AG09309 (cell line): Measurements from ENCODE around the gene DHRS11.

ENCODE experiments used
- DNase-seq: peaks from one replicate; pipeline ENCODE4 v3.0.0-alpha.2; 2010; ENCODE audit warnings: low read depth
- H3K4me3 ChIP-seq: 2 replicates; pipeline ENCODE4 v1.5.1; 2011; ENCODE audit warnings: mild to moderate bottlenecking, low read depth, low read length, moderate library complexity; ENCODE audit not compliant: control insufficient read depth
- CTCF ChIP-seq: IDR thresholded peaks from 2 replicates; pipeline ENCODE4 v1.5.1; 2011; ENCODE audit warnings: mild to moderate bottlenecking, low read depth, low read length, inconsistent platforms; ENCODE audit not compliant: insufficient read depth, control insufficient read depth; ENCODE audit errors: missing control alignments

DHRS11 gene

DNA sequence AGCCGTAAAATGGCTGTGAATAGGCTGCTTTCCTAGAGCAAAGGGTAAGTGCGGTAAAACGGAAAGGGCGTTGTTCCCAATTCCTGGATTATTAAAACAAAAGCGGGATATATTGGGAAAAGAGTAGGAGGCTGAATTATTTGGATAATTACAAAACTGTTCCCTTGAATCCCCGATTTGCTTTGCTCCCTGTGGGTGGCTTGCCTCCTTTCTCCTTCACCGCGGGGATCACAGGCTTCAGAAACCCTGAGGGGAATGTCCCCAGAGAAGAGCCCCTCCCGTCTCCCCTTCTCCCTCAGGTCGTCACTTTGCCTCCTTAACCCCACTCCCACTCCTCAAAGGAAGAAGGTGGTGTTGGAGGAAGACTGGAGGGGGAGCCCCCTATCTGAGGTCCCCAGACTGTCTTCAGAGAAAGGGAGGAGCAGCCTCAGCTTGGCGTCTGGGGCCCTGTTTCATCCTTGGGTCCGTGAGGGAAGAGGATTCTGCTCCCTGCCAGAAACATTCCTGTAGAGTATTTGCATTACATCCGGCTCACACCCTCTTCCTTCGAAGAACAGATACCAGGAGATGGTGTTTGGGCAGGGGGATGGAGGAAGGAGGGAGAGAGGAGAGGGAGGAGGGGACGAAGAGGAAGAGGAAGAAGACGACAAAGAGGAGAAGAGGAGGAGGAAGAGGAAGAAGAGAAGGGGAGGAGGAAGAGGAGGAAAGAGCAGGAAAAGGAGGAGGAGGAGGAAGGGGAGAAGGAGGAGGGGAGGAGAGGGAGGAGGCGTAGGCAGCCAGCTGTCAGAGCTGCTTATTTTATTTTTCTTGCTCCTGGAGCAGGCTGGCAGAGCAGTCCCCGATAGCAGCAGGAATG lies 41.5 kb downstream of the DHRS11 start:
- DNase-seq = no peak
- TF ChIP-seq CTCF = no peak
- no peak overlapping the region for H3K4me3 ChIP-seq

GRCh38 chr17:36640346-36640745 lies 48.7 kb downstream of the DHRS11 start:
- H3K4me3 ChIP-seq = no peak overlapping the region
- no peak for DNase-seq
- no peak for TF ChIP-seq CTCF

DNA sequence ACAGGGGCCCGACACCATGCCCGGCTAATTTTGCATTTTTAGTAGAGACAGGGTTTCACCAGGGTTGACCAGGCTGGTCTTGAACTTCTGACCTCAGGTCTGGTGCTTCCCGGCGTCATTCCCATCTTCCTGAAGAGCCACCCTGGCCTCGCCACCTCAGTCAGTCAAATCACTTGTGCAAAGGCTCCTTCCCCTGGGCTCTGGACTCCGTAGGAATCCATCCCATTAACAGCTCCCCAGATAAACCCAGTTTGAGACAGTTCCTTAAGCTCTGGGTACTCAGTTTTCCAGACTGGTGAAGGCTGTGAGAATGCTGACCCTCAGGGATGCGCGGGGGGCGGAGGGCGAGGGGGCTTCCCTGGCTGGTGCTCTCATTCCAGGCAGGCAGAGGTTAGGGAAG lies 49.2 kb downstream of the DHRS11 start:
- H3K4me3 ChIP-seq = no peak overlapping the region
- DNase-seq = no peak
- TF ChIP-seq CTCF = no peak

DNA sequence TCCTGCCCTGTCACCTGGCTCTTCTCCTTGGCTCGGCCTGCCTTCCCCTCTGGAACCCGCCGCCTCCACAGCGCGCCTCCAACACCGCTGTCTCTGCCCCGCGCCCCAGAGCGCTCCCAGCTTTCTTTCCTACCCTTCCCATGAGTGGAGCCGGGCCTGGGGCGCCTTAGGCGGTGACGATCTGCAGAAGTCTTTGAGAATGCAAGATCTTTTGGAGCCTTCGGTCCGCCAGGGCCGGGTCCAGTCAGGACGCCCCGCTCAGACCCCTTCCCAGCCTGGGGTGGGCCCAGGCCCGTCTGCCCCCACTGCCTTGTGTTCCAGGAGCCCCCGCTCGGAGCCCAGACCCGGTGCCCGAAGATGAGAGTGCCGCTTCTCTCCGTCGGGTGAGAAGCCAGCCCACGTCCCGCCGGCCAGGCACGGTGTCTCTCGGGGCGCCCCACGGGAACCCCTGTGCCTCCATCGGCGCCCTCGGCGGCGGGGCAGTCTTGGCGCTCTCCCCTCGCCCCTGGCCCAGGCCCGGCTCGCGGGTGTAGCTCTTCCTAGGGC lies 49.7 kb downstream of the DHRS11 start:
- H3K4me3 ChIP-seq = peak overlapping the region; percentile 29
- no peak for TF ChIP-seq CTCF
- DNase-seq = no peak

DNA sequence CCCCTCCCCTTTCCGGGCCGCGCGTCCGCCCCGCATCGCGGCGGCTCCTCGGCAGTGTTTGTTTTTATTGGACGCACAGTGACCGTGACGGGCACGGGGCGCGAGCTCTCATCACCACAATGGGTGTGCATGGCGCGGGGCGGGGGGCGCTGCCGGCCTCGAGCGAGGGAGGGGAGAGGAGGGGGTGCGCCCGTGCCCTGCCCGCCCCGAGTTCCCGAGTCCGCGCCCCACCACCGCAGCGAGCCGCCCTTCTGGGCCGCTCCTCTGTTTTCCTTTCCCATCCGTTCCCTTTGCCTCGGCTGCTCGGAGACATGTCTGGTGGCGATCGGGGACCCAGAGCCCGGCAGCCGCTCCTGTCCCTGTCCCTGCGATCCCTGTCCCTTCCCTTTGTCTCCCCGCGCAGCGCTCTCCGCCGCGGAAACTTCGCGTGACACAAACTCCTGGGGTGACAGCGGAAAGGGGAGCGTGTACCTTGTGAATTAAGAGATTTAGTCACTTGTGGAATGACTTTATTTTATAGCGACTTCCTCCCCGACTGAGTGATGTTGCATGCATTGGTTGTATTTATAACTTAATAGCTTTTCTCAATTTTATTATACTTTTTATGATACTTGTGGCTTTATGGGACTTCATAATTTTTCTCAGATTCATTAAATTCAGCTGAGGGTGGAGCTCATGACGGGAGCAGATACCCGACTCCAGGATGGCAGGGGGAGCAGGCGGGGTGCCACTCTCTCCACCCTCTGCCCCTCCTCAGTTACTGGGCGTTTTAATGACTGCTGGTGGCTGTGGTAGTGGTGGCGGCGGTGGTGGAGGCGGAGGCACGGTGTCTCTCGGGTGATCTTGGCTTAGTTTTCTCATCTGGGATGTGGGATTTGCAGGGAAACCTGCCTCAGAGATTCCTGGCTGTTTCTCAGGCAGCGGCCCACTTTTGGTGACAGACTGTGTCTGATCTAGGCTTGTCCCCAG lies 50.5 kb downstream of the DHRS11 start:
- peak overlapping the region; percentile 29 for H3K4me3 ChIP-seq
- no peak for DNase-seq
- no peak for TF ChIP-seq CTCF

DNA sequence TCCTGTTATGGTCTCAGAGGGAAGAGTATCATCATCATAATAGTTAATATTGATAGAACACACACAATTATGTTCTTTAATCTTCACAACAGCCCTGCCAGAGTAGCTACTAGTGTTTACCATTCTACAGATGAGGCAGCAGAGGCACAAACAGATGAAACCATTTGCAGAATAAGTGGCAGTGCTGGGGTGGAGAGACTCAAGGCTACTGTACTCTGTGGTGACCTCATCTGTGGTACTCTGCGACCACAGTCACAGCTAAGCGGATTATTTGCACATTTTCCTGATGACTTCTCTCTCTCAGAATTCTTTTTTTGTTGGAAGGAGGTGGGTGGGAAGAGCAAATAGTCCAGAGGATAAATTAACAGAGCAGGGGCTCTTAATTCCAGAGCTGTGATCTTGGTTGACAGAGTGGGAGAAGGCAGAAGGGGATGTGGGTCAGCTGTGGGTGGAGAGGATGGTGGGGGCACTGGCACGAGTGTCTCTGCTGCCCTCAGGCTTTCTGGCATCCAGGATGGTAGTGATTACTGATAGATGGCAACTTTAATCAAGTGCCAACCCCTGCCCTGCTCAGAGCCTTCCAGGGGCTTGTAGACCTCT lies 51.5 kb downstream of the DHRS11 start:
- H3K4me3 ChIP-seq = no peak overlapping the region
- TF ChIP-seq CTCF = no peak
- no peak for DNase-seq
